ENCODE data around the gene CERS1.

- TF ChIP-seq CTCF (IDR thresholded peaks at IDR 0.05; ENCODE audit: low read depth, low read length, missing input control) (no peak), RAD21 (IDR thresholded peaks at IDR 0.05) (no peak), TAF1 (conservative IDR thresholded peaks at IDR 0.05) (no peak), REST (IDR thresholded peaks at IDR 0.05) (no peak), MAX (IDR thresholded peaks at IDR 0.05) (no peak), HNF4A (conservative IDR thresholded peaks at IDR 0.05) (no peak), NR2F2 (IDR thresholded peaks at IDR 0.05) (no peak)
- TF ChIP-seq, protein P1, sequence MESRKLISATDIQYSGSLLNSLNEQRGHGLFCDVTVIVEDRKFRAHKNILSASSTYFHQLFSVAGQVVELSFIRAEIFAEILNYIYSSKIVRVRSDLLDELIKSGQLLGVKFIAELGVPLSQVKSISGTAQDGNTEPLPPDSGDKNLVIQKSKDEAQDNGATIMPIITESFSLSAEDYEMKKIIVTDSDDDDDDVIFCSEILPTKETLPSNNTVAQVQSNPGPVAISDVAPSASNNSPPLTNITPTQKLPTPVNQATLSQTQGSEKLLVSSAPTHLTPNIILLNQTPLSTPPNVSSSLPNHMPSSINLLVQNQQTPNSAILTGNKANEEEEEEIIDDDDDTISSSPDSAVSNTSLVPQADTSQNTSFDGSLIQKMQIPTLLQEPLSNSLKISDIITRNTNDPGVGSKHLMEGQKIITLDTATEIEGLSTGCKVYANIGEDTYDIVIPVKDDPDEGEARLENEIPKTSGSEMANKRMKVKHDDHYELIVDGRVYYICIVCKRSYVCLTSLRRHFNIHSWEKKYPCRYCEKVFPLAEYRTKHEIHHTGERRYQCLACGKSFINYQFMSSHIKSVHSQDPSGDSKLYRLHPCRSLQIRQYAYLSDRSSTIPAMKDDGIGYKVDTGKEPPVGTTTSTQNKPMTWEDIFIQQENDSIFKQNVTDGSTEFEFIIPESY (IDR thresholded peaks at IDR 0.05) = no peak
Measured at GRCh38 chr19:18871543-18871942, 24.4 kb downstream of the CERS1 start.
